Inferior parietal cortex (tissue), 1 donor: ENCODE measurements around the gene CNN1.

Experiments used
- DNase-seq: peaks from one replicate; pipeline ENCODE4 v3.0.0-alpha.2; 2016; ENCODE audit errors: extremely low spot score

CNN1 gene

GRCh38 chr19:11534538-11534937 lies 4.1 kb upstream of the CNN1 start:
- DNase-seq: no peak

GRCh38 chr19:11534948-11535347 lies 3.7 kb upstream of the CNN1 start:
- no peak for DNase-seq

- peak; percentile 74 for DNase-seq
Measured at GRCh38 chr19:11535792-11536595, 2.7 kb upstream of the CNN1 start.

GRCh38 chr19:11539495-11540365 lies 1.1 kb downstream of the CNN1 start:
- no peak for DNase-seq

- no peak for DNase-seq
Measured at GRCh38 chr19:11540645-11541044, 2.0 kb downstream of the CNN1 start.

GRCh38 chr19:11541238-11541637 lies 2.6 kb downstream of the CNN1 start:
- no peak for DNase-seq

GRCh38 chr19:11547929-11548700 lies 9.5 kb downstream of the CNN1 start:
- no peak for DNase-seq

GRCh38 chr19:11549386-11549953 lies 10.8 kb downstream of the CNN1 start:
- no peak for DNase-seq

- no peak for DNase-seq
Measured at GRCh38 chr19:11550265-11550664, 11.6 kb downstream of the CNN1 start.

GRCh38 chr19:11551603-11552235 lies 13.1 kb downstream of the CNN1 start:
- no peak for DNase-seq

GRCh38 chr19:11552666-11553372 lies 14.2 kb downstream of the CNN1 start:
- DNase-seq: no peak

GRCh38 chr19:11554160-11554559 lies 15.5 kb downstream of the CNN1 start:
- DNase-seq: no peak

GRCh38 chr19:11555246-11555645 lies 16.6 kb downstream of the CNN1 start:
- no peak for DNase-seq

GRCh38 chr19:11556634-11557420 lies 18.2 kb downstream of the CNN1 start:
- DNase-seq: no peak

- peak; percentile 99 for DNase-seq
Measured at GRCh38 chr19:11558881-11559828, 20.5 kb downstream of the CNN1 start, which contains the start of gene ELOF1. Gene ELOF1, minus strand, starts transcription at chr19:11559230. Its CDS starts 4,883 bp downstream, at chr19:11554347.

GRCh38 chr19:11560404-11561051 lies 21.9 kb downstream of the CNN1 start:
- DNase-seq: peak; percentile 82

- DNase-seq: no peak
Measured at GRCh38 chr19:11563532-11563931, 24.9 kb downstream of the CNN1 start.
